ENCODE measurements around the gene CYRIA. TPM values are rescaled to one million over a fixed set of nuclear protein-coding genes. Genes with fewer than 3 reads are reported as not detected.

The CYRIA gene
- total and polyA plus RNA-seq, 4 donors, result 1.3 to 4.3 (median 2.4) TPM

- no peak for DNase-seq (ENCODE audit: low spot score)
- Histone ChIP-seq H3K9me3 (ENCODE audit: control insufficient read depth in 4 of 4, low read length in 3 of 4) (peaks cover 0 to 3% (median 0%) of the 10 kb centered on the region in 4 donors), H3K9ac (ENCODE audit: low read depth in 1 of 2, low read length in 2 of 2) (no peak overlapping the region), H3K4me1 (ENCODE audit: control insufficient read depth in 4 of 4, insufficient read depth in 4 of 4, low read length in 3 of 4) (peaks cover 0 to 2% (median 0%) of the 10 kb centered on the region in 4 donors), H3K27ac (ENCODE audit: low read depth in 1 of 2, low read length in 2 of 2) (no peak overlapping the region), H3K4me3 (ENCODE audit: low read depth in 1 of 3, low read length in 3 of 3) (no peak overlapping the region), H3K27me3 (ENCODE audit: control insufficient read depth in 4 of 4, insufficient read depth in 4 of 4, low read length in 3 of 4) (no peaks in the 10 kb centered on the region), H3K36me3 (ENCODE audit: control insufficient read depth in 4 of 4, insufficient read depth in 3 of 4, low read depth in 1 of 4, low read length in 3 of 4) (no peaks in the 10 kb centered on the region)
- TF ChIP-seq RXRA (IDR thresholded peaks at IDR 0.05), result no peak
- no peak for TF ChIP-seq REST (IDR thresholded peaks at IDR 0.05)
- no peak for TF ChIP-seq NR2F2 (IDR thresholded peaks at IDR 0.05)
- TF ChIP-seq SP1 (IDR thresholded peaks at IDR 0.05), result no peak
- TF ChIP-seq TAF1 (conservative IDR thresholded peaks at IDR 0.05), result no peak
- no peak for TF ChIP-seq RAD21 (IDR thresholded peaks at IDR 0.05)
- no peak for TF ChIP-seq FOXA1 (IDR thresholded peaks at IDR 0.05)
- TF ChIP-seq HNF4G (IDR thresholded peaks at IDR 0.05), result no peak
- no peak for TF ChIP-seq FOXA2 (IDR thresholded peaks at IDR 0.05)
- TF ChIP-seq CTCF (IDR thresholded peaks at IDR 0.05; ENCODE audit: low read depth, low read length, missing input control), result no peak
- TF ChIP-seq MAX (IDR thresholded peaks at IDR 0.05), result no peak
- TF ChIP-seq JUND (IDR thresholded peaks at IDR 0.05), result no peak
- TF ChIP-seq, protein P1, sequence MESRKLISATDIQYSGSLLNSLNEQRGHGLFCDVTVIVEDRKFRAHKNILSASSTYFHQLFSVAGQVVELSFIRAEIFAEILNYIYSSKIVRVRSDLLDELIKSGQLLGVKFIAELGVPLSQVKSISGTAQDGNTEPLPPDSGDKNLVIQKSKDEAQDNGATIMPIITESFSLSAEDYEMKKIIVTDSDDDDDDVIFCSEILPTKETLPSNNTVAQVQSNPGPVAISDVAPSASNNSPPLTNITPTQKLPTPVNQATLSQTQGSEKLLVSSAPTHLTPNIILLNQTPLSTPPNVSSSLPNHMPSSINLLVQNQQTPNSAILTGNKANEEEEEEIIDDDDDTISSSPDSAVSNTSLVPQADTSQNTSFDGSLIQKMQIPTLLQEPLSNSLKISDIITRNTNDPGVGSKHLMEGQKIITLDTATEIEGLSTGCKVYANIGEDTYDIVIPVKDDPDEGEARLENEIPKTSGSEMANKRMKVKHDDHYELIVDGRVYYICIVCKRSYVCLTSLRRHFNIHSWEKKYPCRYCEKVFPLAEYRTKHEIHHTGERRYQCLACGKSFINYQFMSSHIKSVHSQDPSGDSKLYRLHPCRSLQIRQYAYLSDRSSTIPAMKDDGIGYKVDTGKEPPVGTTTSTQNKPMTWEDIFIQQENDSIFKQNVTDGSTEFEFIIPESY (IDR thresholded peaks at IDR 0.05), result no peak
- no peak for TF ChIP-seq EGR1 (IDR thresholded peaks at IDR 0.05; ENCODE audit: low read depth in 2 of 2)
- TF ChIP-seq HNF4A (conservative IDR thresholded peaks at IDR 0.05), result no peak
- TF ChIP-seq, protein P2, sequence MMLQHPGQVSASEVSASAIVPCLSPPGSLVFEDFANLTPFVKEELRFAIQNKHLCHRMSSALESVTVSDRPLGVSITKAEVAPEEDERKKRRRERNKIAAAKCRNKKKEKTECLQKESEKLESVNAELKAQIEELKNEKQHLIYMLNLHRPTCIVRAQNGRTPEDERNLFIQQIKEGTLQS (IDR thresholded peaks at IDR 0.05), result no peak
- no peak for TF ChIP-seq YY1 (IDR thresholded peaks at IDR 0.05)
- 43% methylated on average over 3 of the region's 3 CpGs for WGBS
Measured at GRCh38 chr2:16675781-16676180, 10.1 kb upstream of the CYRIA start.

DNA sequence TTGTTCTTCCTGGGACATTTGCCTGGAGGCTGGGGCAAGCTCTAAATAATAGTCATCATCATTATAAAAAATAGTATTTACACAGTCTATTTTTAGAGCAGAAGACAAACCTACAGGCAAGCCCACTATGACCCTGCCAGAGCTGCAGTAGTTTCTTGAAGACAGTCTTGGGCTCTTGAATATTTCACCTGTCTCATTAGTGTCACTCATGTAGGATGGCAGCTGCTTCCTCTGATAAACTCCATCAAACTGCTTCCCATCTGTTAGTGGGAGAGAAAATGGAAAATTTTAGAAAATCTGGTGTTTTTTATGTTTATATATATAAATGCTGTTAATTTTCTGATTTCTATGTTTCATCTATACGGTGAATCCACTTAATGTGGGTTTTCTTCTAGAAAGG is 8.5 kb upstream of the CYRIA start:
- Histone ChIP-seq H3K27me3 (ENCODE audit: control insufficient read depth in 4 of 4, insufficient read depth in 4 of 4, low read length in 3 of 4) (no peaks in the 10 kb centered on the region), H3K9ac (ENCODE audit: low read depth in 1 of 2, low read length in 2 of 2) (no peak overlapping the region), H3K4me3 (ENCODE audit: low read depth in 1 of 3, low read length in 3 of 3) (no peak overlapping the region), H3K27ac (ENCODE audit: low read depth in 1 of 2, low read length in 2 of 2) (no peak overlapping the region), H3K36me3 (ENCODE audit: control insufficient read depth in 4 of 4, insufficient read depth in 3 of 4, low read depth in 1 of 4, low read length in 3 of 4) (no peaks in the 10 kb centered on the region), H3K4me1 (ENCODE audit: control insufficient read depth in 4 of 4, insufficient read depth in 4 of 4, low read length in 3 of 4) (peaks cover 0 to 2% (median 0%) of the 10 kb centered on the region in 4 donors), H3K9me3 (ENCODE audit: control insufficient read depth in 4 of 4, low read length in 3 of 4) (peaks cover 0 to 3% (median 0%) of the 10 kb centered on the region in 4 donors)
- 94% methylated on average over 1 of the region's 1 CpG for WGBS
- no peak for DNase-seq (ENCODE audit: low spot score)
- TF ChIP-seq GABPA (IDR thresholded peaks at IDR 0.05 in 1 of 2, conservative IDR thresholded peaks at IDR 0.05 in 1 of 2) (no peak), SP1 (IDR thresholded peaks at IDR 0.05) (no peak), EGR1 (IDR thresholded peaks at IDR 0.05; ENCODE audit: low read depth in 2 of 2) (no peak), FOXA2 (IDR thresholded peaks at IDR 0.05) (no peak), YY1 (IDR thresholded peaks at IDR 0.05) (no peak), HNF4G (IDR thresholded peaks at IDR 0.05) (no peak), REST (IDR thresholded peaks at IDR 0.05) (no peak), FOXA1 (IDR thresholded peaks at IDR 0.05) (no peak), MAX (IDR thresholded peaks at IDR 0.05) (no peak), TAF1 (conservative IDR thresholded peaks at IDR 0.05) (no peak), CTCF (IDR thresholded peaks at IDR 0.05; ENCODE audit: low read depth, low read length, missing input control) (no peak)

Data from liver (tissue), 9 donors.